ENCODE results near the gene VASH2. TPM values are rescaled to one million over a fixed set of nuclear protein-coding genes. Genes with fewer than 3 reads are reported as not detected.

Gene VASH2
- total and polyA plus RNA-seq, 2 of the 4 experiments (the other 2 are of a cell fraction): 0.90 to 1.2 TPM

DNA sequence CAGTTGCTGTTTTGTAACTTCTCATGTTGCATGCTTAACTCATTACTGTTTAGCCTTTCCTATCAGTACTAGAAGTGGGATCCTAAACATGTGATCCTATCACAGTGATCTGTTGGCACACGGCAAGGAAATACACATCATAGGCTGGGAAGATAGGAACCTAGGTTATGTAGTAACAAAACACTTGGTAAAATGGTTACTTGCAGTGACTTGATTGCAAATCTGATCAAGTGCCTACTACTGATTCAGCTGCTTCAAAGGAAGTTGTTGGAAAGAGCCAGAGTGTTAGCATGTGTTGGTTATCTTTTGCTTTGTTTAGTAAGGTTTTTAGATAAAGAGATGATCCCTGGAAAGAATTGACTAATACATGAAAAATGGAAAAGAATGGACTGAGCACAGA is 8.9 kb upstream of the VASH2 start:
- no peak for ATAC-seq (ENCODE audit: low read depth)
- no peak overlapping the region for H2AK5ac ChIP-seq (ENCODE audit: low read depth, low read length)
- no TSS peak for BruUV-seq (replicated peaks)
- H3K27ac ChIP-seq (ENCODE audit: insufficient read depth, low read length): no peak overlapping the region
- H2AFZ ChIP-seq (replicated peaks; ENCODE audit: low read length, poor library complexity): no peak overlapping the region
- H3K27me3 ChIP-seq (ENCODE audit: control insufficient read depth, insufficient read depth, low read length): peaks cover 2% of the 10 kb centered on the region; the same call in 1 of the 2 replicates
- H3K4me2 ChIP-seq (ENCODE audit: low read depth, low read length): no peak overlapping the region
- in situ Hi-C loops (cut with MboI; ENCODE audit: low sequenced_read_pairs): no loop called here
- H3K56ac ChIP-seq (ENCODE audit: extremely low read depth, insufficient read depth, low read length): no peak overlapping the region
- H2BK20ac ChIP-seq (ENCODE audit: low read depth, low read length): no peak overlapping the region
- no peak overlapping the region for H3K4ac ChIP-seq (ENCODE audit: low read depth, low read length)
- H4K20me1 ChIP-seq (ENCODE audit: insufficient read depth, low read length): no peaks in the 10 kb centered on the region
- H3K4me3 ChIP-seq (ENCODE audit: insufficient read depth, low read depth, low read length): no peak overlapping the region
- CTCF ChIA-PET: no interaction called here
- TF ChIP-seq BHLHE40 (IDR thresholded peaks at IDR 0.05; ENCODE audit: low read depth, low read length) (no peak), CEBPB (IDR thresholded peaks at IDR 0.05; ENCODE audit: low read depth, low read length) (no peak), POLR2A (IDR thresholded peaks at IDR 0.05; ENCODE audit: low read depth, low read length) (no peak), NFE2L2 (IDR thresholded peaks at IDR 0.05; ENCODE audit: low read depth, low read length) (no peak), RAD21 (IDR thresholded peaks at IDR 0.05; ENCODE audit: low read length) (no peak), CHD1 (IDR thresholded peaks at IDR 0.05; ENCODE audit: low read depth, low read length) (no peak), RFX5 (IDR thresholded peaks at IDR 0.05; ENCODE audit: low read depth, low read length) (no peak), FOS (IDR thresholded peaks at IDR 0.05; ENCODE audit: low read depth, low read length) (no peak), MXI1 (IDR thresholded peaks at IDR 0.05; ENCODE audit: borderline replicate concordance, low read depth, low read length) (no peak), SMC3 (IDR thresholded peaks at IDR 0.05; ENCODE audit: low read depth, low read length) (no peak), RCOR1 (IDR thresholded peaks at IDR 0.05; ENCODE audit: insufficient replicate concordance, low read length) (no peak), MAZ (IDR thresholded peaks at IDR 0.05; ENCODE audit: borderline replicate concordance, low read depth, low read length) (no peak), MAFK (IDR thresholded peaks at IDR 0.05; ENCODE audit: low read depth, low read length) (no peak)
- TF ChIP-seq, protein P1, sequence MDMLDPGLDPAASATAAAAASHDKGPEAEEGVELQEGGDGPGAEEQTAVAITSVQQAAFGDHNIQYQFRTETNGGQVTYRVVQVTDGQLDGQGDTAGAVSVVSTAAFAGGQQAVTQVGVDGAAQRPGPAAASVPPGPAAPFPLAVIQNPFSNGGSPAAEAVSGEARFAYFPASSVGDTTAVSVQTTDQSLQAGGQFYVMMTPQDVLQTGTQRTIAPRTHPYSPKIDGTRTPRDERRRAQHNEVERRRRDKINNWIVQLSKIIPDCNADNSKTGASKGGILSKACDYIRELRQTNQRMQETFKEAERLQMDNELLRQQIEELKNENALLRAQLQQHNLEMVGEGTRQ (IDR thresholded peaks at IDR 0.05; ENCODE audit: low read depth, low read length): no peak
- TF ChIP-seq, protein P2, sequence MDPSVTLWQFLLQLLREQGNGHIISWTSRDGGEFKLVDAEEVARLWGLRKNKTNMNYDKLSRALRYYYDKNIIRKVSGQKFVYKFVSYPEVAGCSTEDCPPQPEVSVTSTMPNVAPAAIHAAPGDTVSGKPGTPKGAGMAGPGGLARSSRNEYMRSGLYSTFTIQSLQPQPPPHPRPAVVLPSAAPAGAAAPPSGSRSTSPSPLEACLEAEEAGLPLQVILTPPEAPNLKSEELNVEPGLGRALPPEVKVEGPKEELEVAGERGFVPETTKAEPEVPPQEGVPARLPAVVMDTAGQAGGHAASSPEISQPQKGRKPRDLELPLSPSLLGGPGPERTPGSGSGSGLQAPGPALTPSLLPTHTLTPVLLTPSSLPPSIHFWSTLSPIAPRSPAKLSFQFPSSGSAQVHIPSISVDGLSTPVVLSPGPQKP (IDR thresholded peaks at IDR 0.05; ENCODE audit: borderline replicate concordance, low read depth, low read length): no peak
- TF ChIP-seq, protein P3, sequence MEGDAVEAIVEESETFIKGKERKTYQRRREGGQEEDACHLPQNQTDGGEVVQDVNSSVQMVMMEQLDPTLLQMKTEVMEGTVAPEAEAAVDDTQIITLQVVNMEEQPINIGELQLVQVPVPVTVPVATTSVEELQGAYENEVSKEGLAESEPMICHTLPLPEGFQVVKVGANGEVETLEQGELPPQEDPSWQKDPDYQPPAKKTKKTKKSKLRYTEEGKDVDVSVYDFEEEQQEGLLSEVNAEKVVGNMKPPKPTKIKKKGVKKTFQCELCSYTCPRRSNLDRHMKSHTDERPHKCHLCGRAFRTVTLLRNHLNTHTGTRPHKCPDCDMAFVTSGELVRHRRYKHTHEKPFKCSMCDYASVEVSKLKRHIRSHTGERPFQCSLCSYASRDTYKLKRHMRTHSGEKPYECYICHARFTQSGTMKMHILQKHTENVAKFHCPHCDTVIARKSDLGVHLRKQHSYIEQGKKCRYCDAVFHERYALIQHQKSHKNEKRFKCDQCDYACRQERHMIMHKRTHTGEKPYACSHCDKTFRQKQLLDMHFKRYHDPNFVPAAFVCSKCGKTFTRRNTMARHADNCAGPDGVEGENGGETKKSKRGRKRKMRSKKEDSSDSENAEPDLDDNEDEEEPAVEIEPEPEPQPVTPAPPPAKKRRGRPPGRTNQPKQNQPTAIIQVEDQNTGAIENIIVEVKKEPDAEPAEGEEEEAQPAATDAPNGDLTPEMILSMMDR (conservative IDR thresholded peaks at IDR 0.05; ENCODE audit: low read depth, low read length): no peak
- H3K79me1 ChIP-seq (ENCODE audit: low read depth in 1 of 2, low read length in 2 of 2): no peaks in the 10 kb centered on the region
- H4K5ac ChIP-seq (ENCODE audit: low read depth, low read length): no peak overlapping the region
- H4K91ac ChIP-seq (ENCODE audit: insufficient read depth, low read depth, low read length): no peak overlapping the region
- H3K9me3 ChIP-seq (ENCODE audit: control insufficient read depth, insufficient read depth, low read length): peaks cover 9% of the 10 kb centered on the region
- dilution Hi-C loops (cut with HindIII; ENCODE audit: low sequenced_read_pairs, unreplicated experiment): no loop called here
- no peaks in the 10 kb centered on the region for H3K9me1 ChIP-seq (ENCODE audit: insufficient read depth, low read length)
- intact Hi-C loops (cut with micrococcal nuclease): no loop called here
- H2BK15ac ChIP-seq (ENCODE audit: low read depth, low read length): no peak overlapping the region
- H2BK5ac ChIP-seq (ENCODE audit: low read depth, low read length, poor library complexity, severe bottlenecking): no peak overlapping the region
- no peak for DNase-seq
- no peak overlapping the region for H4K8ac ChIP-seq (ENCODE audit: low read depth in 2 of 2, low read length in 2 of 2)
- H3K4me1 ChIP-seq (ENCODE audit: control insufficient read depth, insufficient read depth, low read length): no peaks in the 10 kb centered on the region
- H3K9ac ChIP-seq (ENCODE audit: low read depth, low read length): no peak overlapping the region
- H3K18ac ChIP-seq (ENCODE audit: low read depth, low read length): no peak overlapping the region
- H3K14ac ChIP-seq (replicated peaks; ENCODE audit: low read depth, low read length): no peak overlapping the region
- no peak overlapping the region for H2AK9ac ChIP-seq (replicated peaks; ENCODE audit: low read depth, low read length, poor library complexity)
- H3K36me3 ChIP-seq (ENCODE audit: control insufficient read depth, insufficient read depth, low read length): no peaks in the 10 kb centered on the region
- WGBS, 2 experiments (ENCODE audit: extremely low coverage in 2 of 2, insufficient read length in 1 of 2): no CpG with 5 or more reads among the region's 1 CpG
- H3K23ac ChIP-seq (ENCODE audit: low read depth, low read length): no peak overlapping the region
- POLR2A ChIA-PET (ENCODE audit: unreplicated experiment): no interaction called here
- H2BK120ac ChIP-seq (ENCODE audit: low read depth, low read length): no peak overlapping the region
